Uterus (tissue), 4 donors: ENCODE measurements around the gene RRP8. TPM values are rescaled to one million over a fixed set of nuclear protein-coding genes. Genes with fewer than 3 reads are reported as not detected.

Experiments used
- DNase-seq, 2 donors: peaks; one replicate each; pipeline ENCODE4 v3.0.0-alpha.2; 2019 to 2020
- H3K27ac ChIP-seq, 2 donors: fragments of 200-600 bp; sonication (generic); 1 replicate in 1 of 2; 2 replicates in 1 of 2; pipeline ENCODE4 v1.5.1; 2016 to 2018
- H3K27me3 ChIP-seq, 2 donors: fragments of 200-600 bp; sonication (generic); one replicate each; pipeline ENCODE4 v1.5.1; 2018 to 2019; ENCODE audit warnings: control low read depth in 1 of 2
- H3K36me3 ChIP-seq, 2 donors: fragments of 200-600 bp; sonication (generic); one replicate each; pipeline ENCODE4 v1.5.1; 2019; ENCODE audit warnings: control low read depth in 1 of 2
- H3K4me1 ChIP-seq, 2 donors: fragments of 200-600 bp; sonication (generic); one replicate each; pipeline ENCODE4 v1.5.1; 2018 to 2019; ENCODE audit warnings: control low read depth in 1 of 2
- H3K4me3 ChIP-seq, 2 donors: fragments of 200-600 bp; sonication (generic); 1 replicate in 1 of 2; 2 replicates in 1 of 2; pipeline ENCODE4 v1.5.1; 2018 to 2019; ENCODE audit warnings: mild to moderate bottlenecking in 1 of 2
- H3K9me3 ChIP-seq, 2 donors: fragments of 200-600 bp; sonication (generic); one replicate each; pipeline ENCODE4 v1.5.1; 2019; ENCODE audit warnings: control low read depth in 1 of 2
- POLR2A ChIP-seq, 2 donors: fragments of 450-650 bp; IDR thresholded peaks; one replicate each; pipeline ENCODE4 v1.6.1; 2016; ENCODE audit warnings: antibody characterized with exemption in 2 of 2, mild to moderate bottlenecking in 1 of 2, moderate library complexity in 1 of 2
- intact Hi-C: fragments of 100-400 bp; cut with DNase I; formaldehyde crosslinking; loops from one replicate; pipeline ENCODE4 v1.15.1; 2023; ENCODE audit warnings: low total_unique reads
- total RNA-seq, 4 donors: library from RNA; depleted of rRNA in 3 of 4; stranded (reverse); fragments of >200 nt in 3 of 4; gene quantifications; one replicate each; pipeline versions ENCODE4 v1.1.0 to v1.2.4, GENCODE V29; 2014 to 2023
- TF ChIP-seq, protein P1 (sequence below), 4 experiments: fragments of 200-600 bp in 2 of 4; fragments of 450-650 bp in 2 of 4; sonication (generic) in 2 of 4; IDR thresholded peaks; one replicate each; pipeline ENCODE4 v1.5.1; 2016 to 2019; ENCODE audit warnings: antibody characterized with exemption in 4 of 4, mild to moderate bottlenecking in 2 of 4, moderate library complexity in 1 of 4
- donor health status: DM: yes; HTN: yes; CAD: no.

The RRP8 gene
- total RNA-seq, 4 donors from 2014 or later = 12.6 to 41.2 (median 26.9) TPM

DNA sequence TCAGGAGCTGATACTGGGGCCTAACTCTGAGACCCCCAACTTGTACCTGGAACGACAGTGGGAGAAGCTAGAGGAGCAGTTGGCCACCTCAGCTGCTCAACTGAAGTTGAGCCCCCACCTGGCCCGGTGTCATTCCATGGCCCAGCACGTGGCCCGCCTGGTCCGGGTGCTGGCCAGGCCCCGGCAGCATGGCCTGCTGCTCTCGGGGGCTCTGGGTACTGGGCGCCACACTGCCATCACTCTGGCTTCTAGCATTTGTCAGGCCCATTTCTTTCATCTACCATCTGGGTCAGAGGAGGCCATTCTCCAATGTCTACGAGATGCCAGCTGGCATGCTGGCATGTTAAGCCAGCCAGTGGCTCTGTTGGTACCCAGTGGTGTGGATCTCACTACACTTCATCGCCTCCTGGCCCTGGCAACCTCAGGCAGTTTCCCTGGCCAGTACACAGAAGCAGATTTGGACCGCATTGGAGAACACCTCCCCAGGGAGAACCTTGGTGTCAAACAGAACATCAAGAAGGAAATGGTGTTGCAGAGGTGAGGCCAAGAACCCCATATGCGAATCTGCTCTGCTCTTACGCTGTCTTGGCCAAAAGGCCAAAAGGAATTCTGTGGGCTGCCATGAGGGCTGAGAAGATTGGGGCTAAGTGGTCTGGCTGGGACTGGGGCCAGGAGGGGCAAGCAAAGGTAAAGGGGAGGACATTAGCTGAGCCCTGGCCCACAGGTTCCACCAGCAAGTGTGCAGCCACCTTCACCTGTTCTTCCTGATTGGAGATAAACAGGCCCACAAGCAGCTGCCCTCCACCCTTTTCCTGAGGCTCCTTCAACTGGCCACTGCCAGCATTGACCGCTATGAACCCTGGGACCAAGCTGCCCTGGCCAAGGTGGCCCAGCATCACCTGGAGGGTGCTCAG, 45.4 kb downstream of the RRP8 start:
- Histone ChIP-seq H3K27me3 (no peaks in the 10 kb centered on the region), H3K4me1 (peaks cover 0 to under 1% of the 10 kb centered on the region in 2 donors), H3K27ac (no peak overlapping the region), H3K36me3 (no peaks in the 10 kb centered on the region), H3K4me3 (no peak overlapping the region), H3K9me3 (no peaks in the 10 kb centered on the region)
- intact Hi-C loops = no loop called here
- TF ChIP-seq, protein P1, sequence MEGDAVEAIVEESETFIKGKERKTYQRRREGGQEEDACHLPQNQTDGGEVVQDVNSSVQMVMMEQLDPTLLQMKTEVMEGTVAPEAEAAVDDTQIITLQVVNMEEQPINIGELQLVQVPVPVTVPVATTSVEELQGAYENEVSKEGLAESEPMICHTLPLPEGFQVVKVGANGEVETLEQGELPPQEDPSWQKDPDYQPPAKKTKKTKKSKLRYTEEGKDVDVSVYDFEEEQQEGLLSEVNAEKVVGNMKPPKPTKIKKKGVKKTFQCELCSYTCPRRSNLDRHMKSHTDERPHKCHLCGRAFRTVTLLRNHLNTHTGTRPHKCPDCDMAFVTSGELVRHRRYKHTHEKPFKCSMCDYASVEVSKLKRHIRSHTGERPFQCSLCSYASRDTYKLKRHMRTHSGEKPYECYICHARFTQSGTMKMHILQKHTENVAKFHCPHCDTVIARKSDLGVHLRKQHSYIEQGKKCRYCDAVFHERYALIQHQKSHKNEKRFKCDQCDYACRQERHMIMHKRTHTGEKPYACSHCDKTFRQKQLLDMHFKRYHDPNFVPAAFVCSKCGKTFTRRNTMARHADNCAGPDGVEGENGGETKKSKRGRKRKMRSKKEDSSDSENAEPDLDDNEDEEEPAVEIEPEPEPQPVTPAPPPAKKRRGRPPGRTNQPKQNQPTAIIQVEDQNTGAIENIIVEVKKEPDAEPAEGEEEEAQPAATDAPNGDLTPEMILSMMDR (IDR thresholded peaks at IDR 0.05) = no peak
- no peak for TF ChIP-seq POLR2A (IDR thresholded peaks at IDR 0.05)
- no peak for DNase-seq

DNA sequence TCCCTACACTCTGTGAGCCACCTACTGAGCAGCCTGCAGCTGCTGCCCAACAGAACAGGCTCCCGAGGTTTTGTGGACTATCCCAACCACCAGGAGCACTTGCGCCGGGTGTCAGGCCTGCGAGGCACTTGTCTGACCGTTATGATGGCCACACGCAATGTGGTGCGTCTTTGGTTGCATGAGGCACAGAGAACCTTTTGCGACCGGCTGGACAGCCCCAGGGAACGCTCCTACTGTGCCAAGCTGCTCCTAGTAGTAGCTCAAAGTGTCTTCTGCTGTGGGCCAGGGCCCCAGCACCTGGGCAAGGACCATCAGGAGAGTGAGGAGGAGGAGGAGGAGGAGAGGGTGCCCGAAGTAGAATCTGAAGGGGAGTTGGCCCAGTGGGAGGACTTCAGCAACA, 46.4 kb downstream of the RRP8 start:
- peaks cover 0 to 5% of the 10 kb centered on the region in 2 donors for H3K4me1 ChIP-seq
- no peaks in the 10 kb centered on the region for H3K27me3 ChIP-seq
- no peak overlapping the region for H3K4me3 ChIP-seq
- TF ChIP-seq POLR2A (IDR thresholded peaks at IDR 0.05) = no peak
- TF ChIP-seq, protein P1 (IDR thresholded peaks at IDR 0.05) = no peak
- no peaks in the 10 kb centered on the region for H3K9me3 ChIP-seq
- no peak for DNase-seq
- intact Hi-C loops = no loop called here
- no peak overlapping the region for H3K27ac ChIP-seq
- H3K36me3 ChIP-seq = no peaks in the 10 kb centered on the region

DNA sequence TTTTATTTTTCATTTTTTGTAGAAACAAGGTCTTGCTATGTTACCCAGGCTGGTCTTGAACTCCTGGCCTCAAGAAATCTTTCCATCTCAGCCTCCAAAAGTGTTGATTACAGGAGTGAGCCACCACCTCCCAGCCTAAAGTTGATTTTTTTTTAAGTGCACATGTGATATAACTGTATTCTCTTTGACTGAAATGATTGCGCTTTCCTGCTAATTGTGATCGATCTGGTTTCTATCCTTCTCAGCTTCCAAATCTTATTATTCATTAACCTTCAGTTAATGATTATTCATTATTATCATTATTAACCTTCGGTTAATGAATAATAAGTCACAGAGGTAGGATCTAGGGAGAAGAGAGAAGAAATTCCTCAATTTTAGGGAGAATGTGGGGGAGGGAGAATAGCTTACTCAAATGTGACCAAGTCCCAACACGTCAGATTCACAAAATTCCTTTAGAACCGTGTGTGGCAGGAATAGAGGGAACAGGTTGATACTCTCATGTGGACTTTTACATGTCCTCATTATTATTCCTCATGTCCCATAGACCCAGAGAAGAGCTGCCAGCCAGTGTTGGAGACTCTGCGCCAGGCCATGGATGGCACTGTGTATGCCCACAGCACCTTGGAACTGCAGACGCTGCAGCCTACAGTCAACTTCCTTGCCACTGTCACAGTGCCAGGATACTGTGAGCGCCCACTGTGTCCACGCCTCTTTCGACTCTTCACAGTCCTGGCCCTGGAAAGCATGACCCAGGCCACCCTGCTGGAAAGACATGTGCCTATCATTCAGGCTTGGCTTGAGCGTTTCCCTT, 47.1 kb downstream of the RRP8 start:
- H3K4me3 ChIP-seq = no peak overlapping the region
- H3K9me3 ChIP-seq = no peaks in the 10 kb centered on the region

DNA sequence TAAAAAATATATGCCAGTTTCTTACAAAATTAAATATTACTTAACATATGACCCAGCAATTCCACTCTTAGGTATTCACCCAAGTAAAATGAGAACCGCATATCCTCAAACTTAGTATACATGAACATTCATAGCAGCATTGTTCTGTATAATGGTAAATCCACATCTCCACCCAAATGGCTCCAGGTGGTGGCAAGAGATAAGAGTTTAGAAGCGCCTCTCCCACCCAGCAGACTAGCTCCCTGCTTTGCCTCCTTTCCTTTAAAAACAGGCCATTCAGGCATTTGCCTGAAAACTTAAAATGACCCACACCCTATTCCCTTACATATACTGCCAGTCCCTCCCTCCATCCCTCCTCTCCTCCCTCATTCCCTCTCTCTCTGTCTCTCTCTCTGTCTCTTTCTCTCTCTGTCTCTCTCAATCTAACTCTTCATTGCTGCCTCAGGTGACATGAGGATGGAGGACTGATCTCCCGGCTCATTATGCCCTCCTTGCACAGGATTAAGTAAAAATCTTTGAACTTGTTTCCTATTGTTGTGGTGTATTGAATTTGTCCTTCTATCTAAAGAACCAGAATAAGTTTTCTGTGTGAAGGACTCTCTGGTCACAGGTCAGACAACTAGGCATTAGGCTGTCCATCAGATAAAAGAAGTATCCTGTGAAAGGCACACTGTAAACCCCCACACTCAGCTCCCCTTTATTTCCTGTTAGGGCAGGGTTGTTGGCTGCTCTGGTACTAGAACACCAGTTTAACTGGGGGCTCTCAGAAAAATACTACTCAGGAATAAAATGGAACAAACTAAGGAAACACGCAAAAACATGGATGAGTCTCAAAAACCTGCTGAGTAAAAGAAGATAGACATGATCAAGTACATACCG, 48.3 kb downstream of the RRP8 start:
- Histone ChIP-seq H3K27ac (no peak overlapping the region), H3K9me3 (no peaks in the 10 kb centered on the region), H3K36me3 (no peaks in the 10 kb centered on the region), H3K4me3 (no peak overlapping the region), H3K4me1 (peaks cover 0 to 5% of the 10 kb centered on the region in 2 donors), H3K27me3 (no peaks in the 10 kb centered on the region)
- no peak for DNase-seq
- intact Hi-C loops = no loop called here
- TF ChIP-seq, protein P1 (IDR thresholded peaks at IDR 0.05) = no peak
- TF ChIP-seq POLR2A (IDR thresholded peaks at IDR 0.05) = no peak

More for the DNA sequence above, 47.1 kb downstream of the RRP8 start:
- Histone ChIP-seq H3K27me3 (no peaks in the 10 kb centered on the region), H3K36me3 (no peaks in the 10 kb centered on the region), H3K4me1 (peaks cover 0 to 5% of the 10 kb centered on the region in 2 donors), H3K27ac (no peak overlapping the region)
- intact Hi-C loops = no loop called here
- no peak for DNase-seq
- TF ChIP-seq, protein P1 (IDR thresholded peaks at IDR 0.05) = no peak
- no peak for TF ChIP-seq POLR2A (IDR thresholded peaks at IDR 0.05)
